Fibroblast of skin of right biceps (primary cell): Measurements from ENCODE around the gene STK4.
A peak's percentile ranks its signal among the peaks of the same experiment; 100 is the strongest.
"Not testable (repeated sequence)": the region's sequence is repeated elsewhere in the genome, so short reads cannot be mapped to it uniquely, and the experiment has no call there.

Experiments used
- DNase-seq: peaks from one replicate; pipeline ENCODE4 v3.0.0-alpha.2; 2013

The STK4 gene

GRCh38 chr20:44990425-44990824 lies 24.1 kb downstream of the STK4 start:
- no peak for DNase-seq

- DNase-seq = no peak
Observed at GRCh38 chr20:44990957-44991356, 24.6 kb downstream of the STK4 start.

GRCh38 chr20:44993343-44993742 lies 27.0 kb downstream of the STK4 start:
- DNase-seq = no peak

GRCh38 chr20:44997171-44997570 lies 30.9 kb downstream of the STK4 start:
- no peak for DNase-seq

- no peak for DNase-seq
Observed at GRCh38 chr20:44997668-44998067, 31.4 kb downstream of the STK4 start.

- peak; percentile 23 for DNase-seq
Observed at GRCh38 chr20:45008521-45009049, 42.3 kb downstream of the STK4 start.

- DNase-seq = peak; percentile 76
Observed at GRCh38 chr20:45010399-45010828, 44.1 kb downstream of the STK4 start.

- DNase-seq = peak; percentile 66
Observed at GRCh38 chr20:45011108-45011526, 44.8 kb downstream of the STK4 start.

GRCh38 chr20:45012682-45013302 lies 46.5 kb downstream of the STK4 start:
- peak; percentile 71 for DNase-seq

GRCh38 chr20:45014131-45014530 lies 47.8 kb downstream of the STK4 start:
- not testable (repeated sequence) for DNase-seq

- DNase-seq = peak; percentile 78
Observed at GRCh38 chr20:45014671-45015415, 48.5 kb downstream of the STK4 start.

GRCh38 chr20:45016089-45016671 lies 49.9 kb downstream of the STK4 start:
- DNase-seq = peak; percentile 64

GRCh38 chr20:45017281-45017680 lies 51.0 kb downstream of the STK4 start:
- DNase-seq = no peak

GRCh38 chr20:45017857-45018256 lies 51.5 kb downstream of the STK4 start:
- no peak for DNase-seq

- DNase-seq = no peak
Observed at GRCh38 chr20:45019027-45019761, 52.9 kb downstream of the STK4 start.

- no peak for DNase-seq
Observed at GRCh38 chr20:45019762-45020123, 53.4 kb downstream of the STK4 start.

GRCh38 chr20:45020236-45020886 lies 54.0 kb downstream of the STK4 start:
- DNase-seq = no peak

- no peak for DNase-seq
Observed at GRCh38 chr20:45021631-45022030, 55.3 kb downstream of the STK4 start.

GRCh38 chr20:45023140-45023539 lies 56.8 kb downstream of the STK4 start:
- not testable (repeated sequence) for DNase-seq

GRCh38 chr20:45028424-45029136 lies 62.3 kb downstream of the STK4 start:
- DNase-seq = no peak

GRCh38 chr20:45029884-45030283 lies 63.6 kb downstream of the STK4 start:
- no peak for DNase-seq

- DNase-seq = no peak
Observed at GRCh38 chr20:45032276-45032675, 66.0 kb downstream of the STK4 start.
